Measurements from ENCODE around the gene RSBN1. TPM values are rescaled to one million over a fixed set of nuclear protein-coding genes. Genes with fewer than 3 reads are reported as not detected.
"Not testable (repeated sequence)": the region's sequence is repeated elsewhere in the genome, so short reads cannot be mapped to it uniquely, and the experiment has no call there.

Gene RSBN1
- total RNA-seq, 1 donor from 2014 or later: 18.3 TPM

GRCh38 chr1:113744114-113744513 lies 68.2 kb downstream of the RSBN1 start:
- DNase-seq: no peak

GRCh38 chr1:113742515-113742914 lies 69.8 kb downstream of the RSBN1 start:
- DNase-seq: no peak

GRCh38 chr1:113734357-113735055 lies 77.8 kb downstream of the RSBN1 start:
- no peak for DNase-seq

GRCh38 chr1:113732802-113733201 lies 79.5 kb downstream of the RSBN1 start:
- no peak for DNase-seq

- no peak for DNase-seq
Measured at GRCh38 chr1:113721010-113721409, 91.3 kb downstream of the RSBN1 start.

GRCh38 chr1:113718621-113719020 lies 93.7 kb downstream of the RSBN1 start:
- not testable (repeated sequence) for DNase-seq

GRCh38 chr1:113717506-113717905 lies 94.8 kb downstream of the RSBN1 start:
- not testable (repeated sequence) for DNase-seq

GRCh38 chr1:113714606-113715269 lies 97.5 kb downstream of the RSBN1 start:
- DNase-seq: no peak

Other genes with a start within 250 kb of the RSBN1 start
- 8.0 TPM for gene PHTF1, start 53.0 kb downstream of the RSBN1 start, total RNA-seq
- gene PTPN22, start 59.2 kb upstream of the RSBN1 start, total RNA-seq: 2.6 TPM
- gene BCL2L15, start 75.1 kb upstream of the RSBN1 start, total RNA-seq: 0.99 TPM
- gene AP4B1, start 92.3 kb upstream of the RSBN1 start, total RNA-seq: 25.3 TPM
- 2.6 TPM for gene DCLRE1B, start 92.8 kb upstream of the RSBN1 start, total RNA-seq
- 33.9 TPM for gene HIPK1, start 116.8 kb upstream of the RSBN1 start, total RNA-seq
- 81.0 TPM for gene OLFML3, start 167.0 kb upstream of the RSBN1 start, total RNA-seq